ENCODE data around the gene STARD6.
"Not testable (repeated sequence)": the region's sequence is repeated elsewhere in the genome, so short reads cannot be mapped to it uniquely, and the experiment has no call there.

The STARD6 gene

GRCh38 chr18:54357660-54358494, at the start of gene STARD6, which contains the start of gene C18orf54:
STARD6 (minus strand) TSS chr18:54357858; CDS start chr18:54354573, 3,285 bp downstream.
C18orf54 (plus strand) TSS chr18:54357906; CDS start chr18:54360573, 2,667 bp downstream.
- DNase-seq, result peak; percentile 80 to 90

GRCh38 chr18:54405290-54405689, 47.6 kb upstream of the STARD6 start:
- DNase-seq, result no peak

- no peak for DNase-seq
Measured at GRCh38 chr18:54396760-54397159, 39.1 kb upstream of the STARD6 start.

- DNase-seq, result no peak
Measured at GRCh38 chr18:54393648-54394294, 36.1 kb upstream of the STARD6 start.

- DNase-seq, result peak; percentile 20 to 74
Measured at GRCh38 chr18:54392543-54393023, 34.9 kb upstream of the STARD6 start.

GRCh38 chr18:54390838-54391237, 33.2 kb upstream of the STARD6 start:
- no peak for DNase-seq

GRCh38 chr18:54389143-54389505, 31.5 kb upstream of the STARD6 start:
- DNase-seq, result no peak

- DNase-seq, result no peak
Measured at GRCh38 chr18:54388203-54389142, 30.8 kb upstream of the STARD6 start.

GRCh38 chr18:54387631-54388030, 30.0 kb upstream of the STARD6 start:
- DNase-seq, result no peak

GRCh38 chr18:54386800-54387495, 29.3 kb upstream of the STARD6 start:
- not testable (repeated sequence) for DNase-seq

- DNase-seq, result no peak
Measured at GRCh38 chr18:54386043-54386442, 28.4 kb upstream of the STARD6 start.

GRCh38 chr18:54382733-54383252, 25.1 kb upstream of the STARD6 start:
- DNase-seq, result no peak

GRCh38 chr18:54382076-54382475, 24.4 kb upstream of the STARD6 start:
- DNase-seq, result no peak

GRCh38 chr18:54381640-54382039, 24.0 kb upstream of the STARD6 start:
- no peak for DNase-seq

GRCh38 chr18:54378057-54378456, 20.4 kb upstream of the STARD6 start:
- DNase-seq, result no peak

GRCh38 chr18:54360406-54360805, 2.7 kb upstream of the STARD6 start:
- no peak for DNase-seq

GRCh38 chr18:54359233-54359632, 1.6 kb upstream of the STARD6 start:
- no peak for DNase-seq

- DNase-seq, result no peak
Measured at GRCh38 chr18:54358495-54359040, 910 bp upstream of the STARD6 start.

GRCh38 chr18:54357082-54357659, 487 bp downstream of the STARD6 start:
- DNase-seq, result no peak

GRCh38 chr18:54351186-54351585, 6.5 kb downstream of the STARD6 start:
- DNase-seq, result no peak

GRCh38 chr18:54338230-54338629, 19.4 kb downstream of the STARD6 start:
- DNase-seq, result no peak

All from NCI-H524 (cell line).